ENCODE results near the gene RAPH1.

Gene RAPH1

GRCh38 chr2:203484266-203485112 is 50.6 kb downstream of the RAPH1 start:
- no peak for DNase-seq (ENCODE audit: low read depth)

DNA sequence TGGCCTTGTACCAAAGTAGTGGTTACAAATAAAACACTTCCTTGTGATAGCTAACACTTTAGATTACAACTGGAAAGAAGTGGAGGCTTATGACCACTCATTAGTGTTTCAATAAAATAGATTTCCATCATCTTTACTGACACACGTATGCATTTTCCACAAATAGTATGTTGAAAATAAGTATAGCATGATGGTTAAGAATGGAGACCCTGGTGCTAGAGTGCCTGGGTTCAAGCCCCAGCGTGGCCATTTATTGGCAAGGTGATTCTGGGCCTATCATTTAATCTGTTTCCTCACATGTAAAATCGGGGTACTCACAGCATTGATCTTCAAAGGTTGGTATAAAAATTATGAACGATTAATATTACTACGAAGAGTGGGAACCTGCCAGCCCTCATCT is 54.5 kb downstream of the RAPH1 start:
- DNase-seq (ENCODE audit: low read depth), result no peak

DNA sequence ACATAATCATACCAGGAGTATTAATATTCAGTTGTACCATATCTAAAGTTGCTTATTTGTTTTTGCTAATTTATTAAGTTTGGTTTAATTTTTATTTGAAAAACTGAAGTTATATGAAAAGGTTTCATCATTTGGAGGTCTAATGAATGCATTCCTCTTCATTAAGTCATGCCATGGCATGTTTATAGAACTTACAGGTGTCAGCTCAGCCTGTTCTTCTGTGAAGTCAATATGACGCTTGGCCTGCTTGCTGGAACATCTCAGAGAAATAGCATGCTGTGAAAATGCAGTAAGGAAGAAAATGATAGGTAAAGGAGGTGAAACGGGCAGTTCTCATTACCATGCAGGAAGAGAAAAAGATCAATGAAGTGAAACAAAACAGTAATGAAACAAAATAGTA is 58.2 kb downstream of the RAPH1 start:
- no peak for DNase-seq (ENCODE audit: low read depth)

DNA sequence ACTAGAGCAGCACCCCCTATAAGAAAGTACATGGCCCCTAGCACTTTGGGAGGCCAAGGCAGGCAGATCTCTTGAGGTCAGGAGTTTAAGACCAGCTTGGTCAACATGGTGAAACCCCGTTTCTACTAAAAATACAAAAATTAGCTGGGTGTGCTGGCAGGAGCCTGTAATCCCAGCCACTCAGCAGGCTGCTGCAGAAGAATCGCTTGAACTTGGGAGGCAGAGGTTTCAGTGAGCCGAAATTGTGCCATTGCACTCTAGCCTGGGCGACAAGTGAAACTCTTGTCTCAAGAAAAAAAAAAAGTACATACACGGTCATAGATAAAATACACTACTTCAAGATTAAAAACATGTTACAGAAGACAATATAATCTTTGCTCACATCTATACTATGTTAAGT is 63.8 kb downstream of the RAPH1 start:
- no peak for DNase-seq (ENCODE audit: low read depth)

DNA sequence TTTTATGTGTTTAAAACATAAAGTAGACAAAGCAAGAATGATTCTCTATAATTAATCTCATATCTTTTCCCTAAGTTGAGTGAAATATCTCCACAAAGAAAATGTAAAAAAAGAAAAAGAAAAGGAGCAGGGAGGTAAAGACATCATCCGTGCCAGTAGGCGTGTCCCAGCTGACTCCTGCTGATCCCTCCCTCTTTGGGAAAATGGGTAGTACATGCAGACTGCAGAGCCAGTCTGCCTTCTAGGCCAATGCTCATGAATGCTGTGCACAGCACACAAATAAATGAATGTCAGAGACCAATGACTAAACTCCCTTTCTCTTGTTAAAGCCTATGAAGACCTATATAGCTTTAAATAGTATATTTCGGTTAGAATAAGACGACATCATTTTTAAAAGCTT is 64.7 kb downstream of the RAPH1 start:
- DNase-seq (ENCODE audit: low read depth), result no peak

- DNase-seq (ENCODE audit: low read depth), result no peak
Observed at GRCh38 chr2:203469546-203469945, 65.6 kb downstream of the RAPH1 start.

DNA sequence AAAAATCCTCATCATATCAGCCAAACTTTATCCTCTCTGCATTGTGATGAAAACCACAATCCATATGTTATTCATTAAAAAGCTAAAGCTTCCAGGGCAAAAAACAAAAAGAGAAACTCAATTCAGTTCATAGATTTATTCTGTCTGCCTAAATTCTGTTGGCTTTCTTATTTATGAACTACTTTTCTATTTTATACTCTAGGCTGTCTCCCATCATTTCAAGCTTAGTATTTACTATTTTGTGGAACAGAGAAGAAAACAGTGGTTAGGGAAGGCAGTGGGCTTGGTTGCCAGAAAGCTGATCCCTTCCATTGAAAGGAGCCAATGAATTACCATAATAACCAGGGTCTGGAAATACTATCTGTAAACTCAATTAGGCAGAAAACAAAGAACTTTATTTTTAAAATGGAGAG is 71.8 kb downstream of the RAPH1 start:
- DNase-seq (ENCODE audit: low read depth), result no peak

DNA sequence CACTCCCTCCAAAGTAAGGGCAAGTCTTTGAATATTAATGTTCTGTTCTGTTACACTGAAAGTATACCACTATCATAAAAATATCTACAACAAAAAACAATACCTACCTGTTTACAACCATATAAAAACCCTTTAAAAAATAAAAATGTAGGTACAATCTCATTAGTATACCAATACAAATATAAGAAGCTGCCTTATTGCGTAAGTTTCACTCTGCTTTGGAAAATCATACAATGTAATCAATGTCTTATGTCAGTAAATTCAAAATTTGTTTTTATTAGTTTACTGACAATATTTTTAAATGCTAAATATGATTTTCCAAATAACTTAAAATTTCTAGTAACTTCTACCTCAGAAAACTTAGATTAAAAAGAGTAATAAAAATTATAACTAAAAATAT is 72.8 kb downstream of the RAPH1 start:
- DNase-seq (ENCODE audit: low read depth), result no peak

- DNase-seq (ENCODE audit: low read depth), result no peak
Observed at GRCh38 chr2:203461746-203462145, 73.4 kb downstream of the RAPH1 start.

DNA sequence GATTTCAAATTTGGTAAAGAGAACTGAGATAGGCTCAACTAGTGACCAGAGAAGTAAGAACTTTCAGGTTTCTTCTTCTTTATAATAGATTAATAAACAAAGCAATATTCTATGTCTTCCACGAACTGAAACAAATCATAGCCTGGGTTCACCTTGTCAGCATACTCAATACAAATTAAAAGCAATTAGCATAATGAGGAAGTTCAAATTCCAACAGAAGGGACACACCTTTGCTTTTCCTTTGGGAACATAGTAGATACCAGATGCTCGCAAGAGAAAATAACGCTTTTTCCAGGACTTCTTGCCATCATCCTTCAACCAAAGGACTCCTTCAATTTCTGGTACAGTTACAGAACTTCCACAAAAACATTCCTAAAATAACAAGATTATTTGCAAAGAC is 79.9 kb downstream of the RAPH1 start:
- DNase-seq (ENCODE audit: low read depth), result no peak

DNA sequence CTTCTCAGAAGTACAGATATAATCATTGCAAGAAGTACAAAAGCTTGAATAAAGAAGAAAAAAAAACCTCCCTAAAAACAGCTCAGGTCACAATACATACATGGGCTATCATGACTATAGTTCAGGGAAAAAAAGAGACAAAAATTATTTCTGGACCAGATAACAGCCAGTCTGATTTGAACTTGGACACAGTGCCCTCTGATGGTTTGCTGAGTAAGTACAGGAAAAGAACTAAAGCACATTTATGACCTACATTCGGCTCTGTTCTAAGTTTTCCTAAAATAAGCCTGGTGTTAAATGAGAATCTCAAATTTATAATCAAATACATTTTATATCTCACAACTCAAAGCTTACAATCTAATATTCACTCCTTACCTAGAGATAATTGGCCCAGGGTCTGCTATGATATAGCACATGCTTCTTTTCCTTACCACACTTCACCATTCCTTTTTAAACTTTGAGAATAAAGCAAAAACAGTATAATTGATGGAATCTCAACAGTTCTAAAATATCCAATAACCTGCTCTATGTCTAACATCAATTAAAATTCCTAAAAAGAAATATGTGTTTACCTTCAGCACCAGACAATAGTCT is 81.1 kb downstream of the RAPH1 start:
- no peak for DNase-seq (ENCODE audit: low read depth)

- no peak for DNase-seq (ENCODE audit: low read depth)
Observed at GRCh38 chr2:203451689-203452088, 83.4 kb downstream of the RAPH1 start.

DNA sequence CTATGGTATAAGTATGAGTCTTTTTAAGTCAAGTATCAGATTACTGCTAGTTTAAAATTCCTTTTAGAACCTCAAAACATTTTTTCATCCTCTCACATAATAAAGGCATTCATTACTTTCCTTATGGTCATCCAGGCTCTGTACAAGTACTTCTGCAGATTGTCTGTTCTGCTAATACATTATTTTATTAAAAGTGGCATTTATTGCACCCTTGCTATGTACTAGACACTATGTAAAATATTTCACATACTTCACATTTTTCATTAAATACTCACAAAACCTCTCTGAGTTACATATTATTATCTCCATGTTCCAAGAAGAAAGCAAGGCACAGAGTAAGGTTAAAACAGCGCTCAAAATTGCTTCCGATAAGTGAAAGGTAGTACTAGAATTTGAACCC is 84.1 kb downstream of the RAPH1 start:
- DNase-seq (ENCODE audit: low read depth), result no peak

DNA sequence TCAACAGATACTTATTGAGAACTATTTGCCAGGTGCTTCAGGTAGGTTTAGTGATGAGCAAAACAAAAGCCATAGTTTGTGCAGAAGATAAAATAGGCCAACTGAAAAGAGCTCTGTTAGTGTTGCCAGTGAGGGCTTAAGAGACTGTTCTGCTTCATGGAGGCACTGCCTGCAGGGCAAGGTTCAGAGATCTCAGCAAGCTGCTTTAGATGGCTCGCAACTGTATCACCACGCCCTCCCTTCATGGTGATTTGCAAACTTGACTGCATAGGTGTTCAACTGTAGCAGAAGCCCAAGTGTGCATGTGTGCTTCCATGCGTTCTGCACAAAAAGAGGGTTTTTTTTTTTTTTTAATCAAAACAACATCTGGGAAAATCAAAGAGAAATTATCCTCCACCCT is 84.5 kb downstream of the RAPH1 start:
- DNase-seq (ENCODE audit: low read depth), result no peak

DNA sequence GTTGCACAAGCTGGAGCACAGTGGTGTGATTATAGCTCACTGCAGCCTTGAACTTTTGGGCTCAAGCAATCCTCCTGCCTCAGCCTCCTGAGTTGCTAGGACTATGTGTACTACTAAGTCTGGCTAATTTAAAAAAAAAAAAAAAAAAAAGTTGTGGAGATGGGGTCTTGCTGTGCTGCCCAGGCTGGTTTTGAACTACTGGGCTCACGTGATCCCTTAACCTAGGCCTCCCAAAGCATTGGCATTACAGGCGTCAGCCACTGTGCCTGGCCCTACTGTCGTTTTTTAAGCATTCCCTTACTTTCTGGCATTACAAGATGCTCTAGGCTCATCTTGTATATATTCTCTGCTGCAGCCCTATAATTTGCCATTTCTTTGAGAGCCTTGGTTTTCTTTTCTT is 88.3 kb downstream of the RAPH1 start:
- DNase-seq (ENCODE audit: low read depth), result no peak

DNA sequence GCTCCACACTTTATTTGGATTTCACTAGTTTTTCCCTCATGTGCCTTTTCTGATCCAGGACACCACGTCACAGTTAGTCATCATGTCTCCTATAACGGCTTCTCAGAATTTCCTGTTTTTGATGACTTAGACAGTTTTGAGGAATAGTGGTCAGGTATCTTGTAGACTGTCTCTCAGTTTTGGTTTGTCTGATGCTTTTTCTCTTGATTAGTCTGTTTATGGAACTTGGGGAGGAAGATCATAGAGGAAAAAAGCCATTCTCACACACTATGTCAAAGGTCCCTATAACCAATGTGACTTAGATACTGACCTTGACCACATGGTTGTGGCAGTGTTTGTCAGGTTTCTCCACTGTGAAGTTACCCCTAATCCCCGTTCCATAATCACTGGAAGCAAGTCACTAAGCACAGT is 89.0 kb downstream of the RAPH1 start:
- no peak for DNase-seq (ENCODE audit: low read depth)

DNA sequence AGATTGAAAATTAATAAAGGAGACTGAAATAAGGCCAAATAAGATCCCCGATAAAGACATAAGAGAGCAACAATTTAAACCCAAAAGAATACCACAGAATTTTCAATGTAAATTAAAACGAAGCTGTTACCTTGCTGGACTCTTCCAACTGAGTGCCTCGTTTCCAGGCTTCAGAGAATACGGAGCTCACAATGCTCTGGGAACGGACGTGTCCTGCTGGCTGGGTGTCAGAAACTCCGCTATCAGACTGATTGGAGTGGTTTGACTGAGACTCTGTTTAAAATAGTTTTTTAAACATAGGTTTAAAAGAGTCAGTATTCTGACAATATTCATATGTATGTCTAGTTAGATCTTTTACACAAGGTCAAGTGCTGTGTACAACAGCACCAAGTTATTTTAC is 90.4 kb downstream of the RAPH1 start:
- DNase-seq (ENCODE audit: low read depth), result no peak

DNA sequence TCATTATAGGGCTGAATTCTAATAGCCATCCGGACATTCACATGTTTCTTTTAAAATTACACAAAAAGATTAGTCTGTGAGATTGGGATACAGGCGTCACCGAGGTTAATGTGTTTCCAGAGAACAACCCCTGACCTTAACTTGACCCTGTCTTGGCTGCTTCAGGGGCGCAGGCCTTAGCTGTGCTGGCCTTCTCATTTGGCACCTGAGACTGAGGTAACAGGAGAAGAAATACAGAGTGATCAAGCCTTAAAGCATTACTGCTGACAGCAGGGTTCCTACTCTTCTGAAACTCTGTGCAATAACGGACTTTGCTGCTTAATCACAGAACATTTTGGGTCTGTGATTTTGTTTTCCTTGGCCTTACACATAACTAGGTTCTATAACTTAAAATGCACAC is 92.6 kb downstream of the RAPH1 start:
- DNase-seq (ENCODE audit: low read depth), result no peak

DNA sequence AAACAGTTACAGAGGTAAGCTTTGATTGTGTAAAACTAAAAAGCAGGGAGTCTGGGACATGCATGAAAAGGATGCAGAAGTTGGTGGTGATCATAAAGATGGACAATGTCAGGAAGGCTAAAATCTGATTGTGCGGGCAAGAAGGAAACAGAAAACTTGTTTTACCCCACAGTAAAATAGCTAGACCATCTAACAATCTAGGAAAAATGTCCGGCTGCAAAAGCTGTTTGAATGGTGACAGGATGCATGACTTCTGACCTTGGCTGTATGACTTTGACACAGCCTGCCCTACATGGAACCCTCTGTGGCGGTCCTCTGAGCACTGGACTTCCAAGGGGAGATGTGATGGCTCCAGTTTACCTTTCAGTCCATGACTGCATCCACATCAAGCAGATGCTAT is 93.6 kb downstream of the RAPH1 start:
- no peak for DNase-seq (ENCODE audit: low read depth)

GRCh38 chr2:203440671-203441070 is 94.4 kb downstream of the RAPH1 start:
- DNase-seq (ENCODE audit: low read depth), result no peak

GRCh38 chr2:203438528-203438927 is 96.6 kb downstream of the RAPH1 start:
- DNase-seq (ENCODE audit: low read depth), result no peak

- DNase-seq (ENCODE audit: low read depth), result no peak
Observed at GRCh38 chr2:203437511-203437910, 97.6 kb downstream of the RAPH1 start.

DNA sequence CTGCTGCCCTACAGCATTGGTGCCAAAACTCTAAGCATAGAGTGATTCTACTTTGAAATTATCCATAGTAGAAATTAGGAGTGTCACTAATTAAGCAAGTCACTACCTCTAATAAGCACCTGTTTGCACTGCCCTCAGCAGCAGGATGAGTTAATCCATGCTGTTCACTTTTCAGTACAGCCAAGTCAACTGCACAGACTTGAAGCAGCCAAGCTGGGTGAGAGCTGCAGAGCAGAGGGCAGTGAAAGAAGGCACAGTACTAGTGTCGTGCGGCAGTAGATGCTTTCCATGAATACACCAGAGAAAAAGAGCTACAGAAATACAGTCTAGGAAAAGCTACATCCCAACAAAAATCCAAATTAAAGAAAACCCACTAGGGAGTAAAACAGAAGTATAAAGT is 98.6 kb downstream of the RAPH1 start:
- DNase-seq (ENCODE audit: low read depth), result no peak

DNA sequence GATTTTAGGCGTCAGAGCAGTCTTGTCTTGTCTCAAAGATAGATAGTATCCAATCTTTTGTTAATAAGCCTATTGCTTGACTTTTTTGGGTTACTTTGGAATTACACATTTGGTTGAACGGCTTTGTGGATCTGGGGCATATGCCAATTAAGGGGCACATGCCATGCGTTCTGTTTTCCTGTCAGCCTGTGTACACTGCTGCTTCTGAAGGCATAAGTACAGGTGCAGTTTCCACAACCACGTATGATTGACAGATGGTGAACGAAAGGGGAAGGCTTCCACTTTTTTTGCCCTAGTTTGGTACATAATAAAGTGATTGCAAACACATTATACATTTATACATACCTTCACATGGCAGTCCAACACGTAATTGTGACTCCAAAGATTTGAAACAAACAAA is 102.3 kb downstream of the RAPH1 start:
- no peak for DNase-seq (ENCODE audit: low read depth)

Measured in CMK (cell line).